GM12878 (cell line): ENCODE data around the gene SPC24. TPM values are rescaled to one million over a fixed set of nuclear protein-coding genes. Genes with fewer than 3 reads are reported as not detected.

Experiments
- ATAC-seq: fragments of 200-7000 bp; cut with Tn5 transposase; 3 replicates; pipeline ENCODE4 v1.9.1; 2020; ENCODE audit warnings: mild to moderate bottlenecking, moderate library complexity
- BruUV-seq: library from RNA; stranded (reverse); fragments of 400-500 nt; replicated peaks from 2 replicates; lab custom pipeline; 2021; lab: Mats Ljungman, UMichigan
- CTCF ChIA-PET: fragments of 300-600 bp; sonication (Branson Sonifier 250); formaldehyde crosslinking; extraction: SDS; loops from one replicate; lab custom pipeline; 2021; ENCODE audit warnings: inconsistent platforms; lab: Yijun Ruan, JAX
- POLR2A ChIA-PET: fragments of 350-600 bp; formaldehyde crosslinking; extraction: SDS; loops from one replicate; lab custom pipeline; 2021; ENCODE audit warnings: inconsistent platforms; lab: Charles Lee
- RAD21 ChIA-PET: fragments of 300-600 bp; sonication (Branson Sonifier 250); formaldehyde crosslinking; loops from one replicate; lab custom pipeline; 2023; ENCODE audit warnings: antibody characterized with exemption; ENCODE audit not compliant: unreplicated experiment; lab: Charles Lee
- SMC1A ChIA-PET: fragments of 300-600 bp; sonication (Branson Sonifier 250); formaldehyde crosslinking; loops from one replicate; lab custom pipeline; 2023; ENCODE audit not compliant: unreplicated experiment, uncharacterized antibody; lab: Charles Lee
- DNase-seq: peaks from one replicate; pipeline ENCODE4 v3.0.0-alpha.2; 2011; ENCODE audit warnings: low read depth, low spot score
- FAIRE-seq: peaks from 3 replicates; lab custom pipeline; 2011; peaks lifted over from hg19 to GRCh38; lab: Jason Lieb, UNC
- H2AFZ ChIP-seq: 2 replicates; pipeline ENCODE4 v1.6.0; 2011; ENCODE audit warnings: low read depth, low read length, control low read depth; ENCODE audit not compliant: control insufficient read depth
- H3K27ac ChIP-seq: 2 replicates; pipeline ENCODE4 v1.5.1; 2011; ENCODE audit warnings: control low read depth; ENCODE audit not compliant: control insufficient read depth, insufficient read depth
- H3K27me3 ChIP-seq, 2 experiments: replicated peaks in 1 of 2; 2 replicates each; pipeline versions ENCODE4 v1.6.0 to v1.6.1; 2011; ENCODE audit warnings: low read length in 1 of 2; ENCODE audit not compliant: control insufficient read depth in 2 of 2, insufficient read depth in 2 of 2
- H3K36me3 ChIP-seq, 2 experiments: 2 replicates each; pipeline ENCODE4 v1.5.1; 2011; ENCODE audit warnings: low read length in 1 of 2; ENCODE audit not compliant: control insufficient read depth in 2 of 2, insufficient read depth in 2 of 2
- H3K4me1 ChIP-seq: 2 replicates; pipeline ENCODE4 v1.6.1; 2011; ENCODE audit warnings: mild to moderate bottlenecking, low read length, moderate library complexity, mixed read lengths; ENCODE audit not compliant: control insufficient read depth, insufficient read depth
- H3K4me2 ChIP-seq: 2 replicates; pipeline ENCODE4 v1.6.0; 2011; ENCODE audit warnings: control low read depth; ENCODE audit not compliant: control insufficient read depth, insufficient read depth
- H3K4me3 ChIP-seq: fragments of 200-600 bp; sonication (generic); 2 replicates; pipeline ENCODE4 v1.5.1; 2016
- H3K79me2 ChIP-seq: 2 replicates; pipeline ENCODE4 v1.6.0; 2011; ENCODE audit warnings: low read length; ENCODE audit not compliant: control insufficient read depth, insufficient read depth
- H3K9ac ChIP-seq: 2 replicates; pipeline ENCODE4 v1.8.0; 2011; ENCODE audit warnings: low read length, control low read depth, mixed read lengths; ENCODE audit not compliant: control insufficient read depth, insufficient read depth
- H3K9me3 ChIP-seq: replicated peaks from 3 replicates; pipeline ENCODE4 v1.5.1; 2011; ENCODE audit warnings: mild to moderate bottlenecking, low read length; ENCODE audit not compliant: control insufficient read depth, insufficient read depth
- H4K20me1 ChIP-seq: 2 replicates; pipeline ENCODE4 v1.6.0; 2011; ENCODE audit not compliant: control insufficient read depth, insufficient read depth
- ATF3 ChIP-seq: IDR thresholded peaks from 2 replicates; pipeline ENCODE4 v1.6.1; 2011; ENCODE audit warnings: low read depth, mild to moderate bottlenecking, low read length, moderate library complexity, borderline replicate concordance; ENCODE audit errors: extremely low read depth
- HSF1 ChIP-seq: fragments of 150-350 bp; IDR thresholded peaks from 2 replicates; pipeline ENCODE4 v1.6.1; 2014; ENCODE audit warnings: mild to moderate bottlenecking, low read depth, low read length
- KAT2A ChIP-seq: conservative IDR thresholded peaks from 2 replicates; pipeline ENCODE4 v1.6.1; 2011; ENCODE audit warnings: low read depth, low read length; ENCODE audit not compliant: control insufficient read depth
- NRF1 ChIP-seq: conservative IDR thresholded peaks from 2 replicates; pipeline ENCODE4 v1.6.1; 2011; ENCODE audit warnings: mild to moderate bottlenecking, low read depth, low read length, improper control_type of control experiment
- POLR2AphosphoS5 ChIP-seq: IDR thresholded peaks from 2 replicates; pipeline ENCODE4 v1.6.1; 2011; ENCODE audit warnings: mild to moderate bottlenecking, low read length, inconsistent platforms
- SIX5 ChIP-seq: IDR thresholded peaks from 2 replicates; pipeline ENCODE4 v1.6.1; 2011; ENCODE audit warnings: mild to moderate bottlenecking, low read depth, low read length, moderate library complexity; ENCODE audit not compliant: severe bottlenecking
- SMARCA5 ChIP-seq: fragments of 450-650 bp; IDR thresholded peaks from 2 replicates; pipeline ENCODE4 v1.6.1; 2017; ENCODE audit warnings: mild to moderate bottlenecking
- SREBF2 ChIP-seq: IDR thresholded peaks from 2 replicates; pipeline ENCODE4 v1.6.1; 2012; ENCODE audit warnings: mild to moderate bottlenecking, low read length
- STAT1 ChIP-seq: fragments of 450-650 bp; conservative IDR thresholded peaks from 2 replicates; pipeline ENCODE4 v1.6.1; 2014; ENCODE audit warnings: antibody characterized with exemption, mild to moderate bottlenecking
- TARDBP ChIP-seq: IDR thresholded peaks from 2 replicates; pipeline ENCODE4 v1.6.1; 2016; ENCODE audit warnings: borderline replicate concordance
- TCF12 ChIP-seq: IDR thresholded peaks from 2 replicates; pipeline ENCODE4 v1.6.1; 2011; ENCODE audit warnings: low read depth, mild to moderate bottlenecking, low read length
- YBX1 ChIP-seq: fragments of 450-650 bp; IDR thresholded peaks from 2 replicates; pipeline ENCODE4 v1.6.1; 2016; ENCODE audit warnings: antibody characterized with exemption
- ZNF687 ChIP-seq: fragments of 450-650 bp; IDR thresholded peaks from 2 replicates; pipeline ENCODE4 v1.6.1; 2017; ENCODE audit warnings: mild to moderate bottlenecking, moderate library complexity
- WGBS: methylation state at CpG from one replicate; pipeline ENCODE4 v1.1.6; 2016; ENCODE audit warnings: low lambda C conversion rate; ENCODE audit not compliant: insufficient replicate concordance, insufficient coverage; ENCODE audit errors: missing lambda C conversion rate; 5-methylcytosine and 5-hydroxymethylcytosine counted together
- in situ Hi-C: fragments of 300-500 bp; cut with MboI; formaldehyde crosslinking; loops from 9 replicates; pipeline ENCODE4 v1.14.3; 2018; ENCODE audit warnings: mixed read lengths
- intact Hi-C: fragments of 100-400 bp; cut with micrococcal nuclease; formaldehyde crosslinking; loops from one replicate; pipeline ENCODE4 v1.14.2; 2022; ENCODE audit not compliant: unreplicated experiment
- polyA plus RNA-seq, 11 experiments: library from polyadenylated mRNA; depleted of rRNA in 4 of 11; unstranded in 6 of 11; stranded (reverse) in 5 of 11; fragments of >200 nt; fragmentation: Nextera tagmentation in 4 of 11; fragmentation: Illumina TruSeq in 1 of 11; extraction: Ambion mirVana in 4 of 11; extraction: Trizol in 1 of 11; gene quantifications; 1 replicate in 1 of 11; 2 replicates in 10 of 11; pipeline versions ENCODE4 v1.2.1 to v1.2.3, GENCODE V29; 2011 to 2016; ENCODE audit warnings: inconsistent platforms in 2 of 11, missing spikeins in 2 of 11, low read depth in 1 of 11
- total RNA-seq, 4 experiments: library from RNA; depleted of rRNA in 3 of 4; stranded (reverse); fragments of >200 nt in 3 of 4; fragmentation: Illumina TruSeq in 1 of 4; extraction: Trizol in 1 of 4; gene quantifications; 2 replicates each; pipeline versions ENCODE4 v1.2.1 to v1.2.3, GENCODE V29; 2013 to 2021

The SPC24 gene
- total and polyA plus RNA-seq, 10 of the 15 experiments (the other 5 are each of a cell fraction or from before 2014, with no cell fraction given): 9.4 to 72.6 (median 40.7) TPM

GRCh38 chr19:11202488-11203193 is 47.1 kb upstream of the SPC24 start:
- Histone ChIP-seq H3K27me3 (no peaks in the 10 kb centered on the region), H2AFZ (no peak overlapping the region), H4K20me1 (no peaks in the 10 kb centered on the region), H3K9me3 (no peaks in the 10 kb centered on the region), H3K4me1 (peaks cover 11% of the 10 kb centered on the region), H3K79me2 (no peaks in the 10 kb centered on the region), H3K4me2 (no peak overlapping the region), H3K9ac (no peak overlapping the region), H3K27ac (no peak overlapping the region), H3K36me3 (no peaks in the 10 kb centered on the region), H3K4me3 (no peak overlapping the region)
- no peak for FAIRE-seq
- WGBS: 80% methylated on average over 20 of the region's 20 CpGs
- in situ Hi-C loops: loop anchor here (5.0 kb wide), 1 partner anchor 165 kb away; no protein-coding TSS in a partner anchor
- ChIA-PET POLR2A (no interaction called here), SMC1A (interaction anchor here (0.7 kb wide), 1 partner anchor 76 kb away, joined by 3 read pairs; no protein-coding TSS in a partner anchor), RAD21 (interaction anchor here (1.0 kb wide), 2 partner anchors 64 to 65 kb away, joined by 3 to 4 read pairs; no protein-coding TSS in a partner anchor), CTCF (interaction anchor here (0.9 to 3.6 kb wide), 8 partner anchors 46 to 167 kb away, joined by 3 to 25 read pairs (median 4); partner anchors contain the start of gene SPC24)
- no TSS peak for BruUV-seq
- no peak for DNase-seq
- no peak for ATAC-seq
- TF ChIP-seq HSF1 (no peak), ZNF687 (no peak), SREBF2 (no peak), STAT1 (no peak), TCF12 (no peak), KAT2A (no peak), NRF1 (no peak), ATF3 (no peak), TARDBP (no peak), YBX1 (no peak), SMARCA5 (no peak), SIX5 (no peak), POLR2AphosphoS5 (no peak)
- intact Hi-C loops: loop anchor here (1.0 to 5.0 kb wide), 3 partner anchors 65 to 265 kb away; no protein-coding TSS in a partner anchor
